ENCODE data around the gene KCNH3. TPM values are rescaled to one million over a fixed set of nuclear protein-coding genes. Genes with fewer than 3 reads are reported as not detected.

Gene KCNH3
- total and polyA plus RNA-seq, 7 experiments from 2014 or later = 0.99 to 5.3 (median 3.8) TPM

- no peak for ATAC-seq
- Histone ChIP-seq H3K4me1 (ENCODE audit: control insufficient read depth in 2 of 2, insufficient read depth in 2 of 2, low read length in 2 of 2) (peaks cover 16 to 19% of the 10 kb centered on the region in 2 donors), H3K27me3 (ENCODE audit: control insufficient read depth in 2 of 2, insufficient read depth in 2 of 2, low read length in 2 of 2) (no peaks in the 10 kb centered on the region), H3K27ac (ENCODE audit: low read depth, low read length) (no peak overlapping the region), H3K36me3 (ENCODE audit: control insufficient read depth in 2 of 3, insufficient read depth in 3 of 3, low read length in 3 of 3) (peaks cover 22 to 93% (median 42%) of the 10 kb centered on the region in 3 experiments), H3K4me3 (ENCODE audit: low read length) (no peak overlapping the region), H3K9me3 (ENCODE audit: control insufficient read depth in 2 of 3, low read length in 3 of 3) (no peaks in the 10 kb centered on the region)
- Mint-ChIP-seq H3K9me3 (no peaks in the 10 kb centered on the region), H3K4me3 (peak overlapping the region in 1 of 10 donors; percentile 4), H3K4me1 (peaks cover 21 to 30% (median 25%) of the 10 kb centered on the region in 7 donors), H3K36me3 (peaks cover 11 to 38% (median 14%) of the 10 kb centered on the region in 5 donors), H3K27me3 (no peaks in the 10 kb centered on the region), H3K27ac (no peak overlapping the region)
- DNase-seq = no peak
- ChIA-PET POLR2A (no interaction called here), CTCF (interaction anchor here (1.4 kb wide), 1 partner anchor 47 kb away, joined by 5 read pairs; no protein-coding TSS in a partner anchor)
- intact Hi-C loops (cut with micrococcal nuclease) = no loop called here
Observed at GRCh38 chr12:49560695-49561094, 21.9 kb downstream of the KCNH3 start.

- Mint-ChIP-seq H3K27me3 (no peaks in the 10 kb centered on the region), H3K4me3 (peak overlapping the region in 1 of 10 donors; percentile 2), H3K36me3 (peaks cover 8 to 38% (median 14%) of the 10 kb centered on the region in 5 donors), H3K9me3 (no peaks in the 10 kb centered on the region), H3K27ac (peak overlapping the region in 2 of 9 donors; percentile 8 to 32), H3K4me1 (peaks cover 20 to 46% (median 36%) of the 10 kb centered on the region in 7 donors)
- Histone ChIP-seq H3K9me3 (ENCODE audit: control insufficient read depth in 2 of 3, low read length in 3 of 3) (no peaks in the 10 kb centered on the region), H3K4me1 (ENCODE audit: control insufficient read depth in 2 of 2, insufficient read depth in 2 of 2, low read length in 2 of 2) (peaks cover 26 to 35% of the 10 kb centered on the region in 2 donors), H3K27ac (ENCODE audit: low read depth, low read length) (no peak overlapping the region), H3K36me3 (ENCODE audit: control insufficient read depth in 2 of 3, insufficient read depth in 3 of 3, low read length in 3 of 3) (peaks cover 22 to 78% (median 42%) of the 10 kb centered on the region in 3 experiments), H3K27me3 (ENCODE audit: control insufficient read depth in 2 of 2, insufficient read depth in 2 of 2, low read length in 2 of 2) (no peaks in the 10 kb centered on the region), H3K4me3 (ENCODE audit: low read length) (no peak overlapping the region)
- intact Hi-C loops (cut with micrococcal nuclease) = no loop called here
- CTCF ChIA-PET = interaction anchor here (0.6 kb wide), 1 partner anchor 204 kb away, joined by 3 read pairs; no protein-coding TSS in a partner anchor
- DNase-seq (no peak), ATAC-seq (no peak)
- POLR2A ChIA-PET = interaction anchor here (1.2 to 1.5 kb wide), 2 partner anchors 8 to 9 kb away, joined by 3 to 8 read pairs; no protein-coding TSS in a partner anchor
Observed at GRCh38 chr12:49562233-49562632, 23.4 kb downstream of the KCNH3 start.

DNA sequence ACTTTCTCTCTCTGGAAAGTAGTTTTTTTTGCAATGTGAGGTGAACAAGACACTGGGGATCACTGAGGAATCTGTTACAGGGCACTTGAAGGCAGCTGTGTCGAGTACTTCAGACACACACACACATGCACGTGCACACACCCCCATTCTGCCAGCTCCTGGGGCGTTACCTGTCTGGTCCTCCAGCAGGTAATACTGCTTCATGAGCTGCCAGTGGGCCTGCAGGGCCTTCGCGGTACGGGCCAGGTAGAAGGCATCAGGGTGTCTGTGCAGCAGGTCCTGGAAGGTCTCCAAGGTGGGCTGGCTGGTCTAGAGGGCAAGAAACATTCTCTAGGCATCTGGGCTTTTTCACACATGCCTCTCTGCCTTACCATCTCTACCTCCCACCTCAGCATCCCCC, 24.0 kb downstream of the KCNH3 start:
- ATAC-seq (no peak), DNase-seq (no peak)
- peaks cover 0 to 2% (median 0%) of the 10 kb centered on the region in 5 donors for H3K27me3 Mint-ChIP-seq
- H3K27ac ChIP-seq (ENCODE audit: low read depth, low read length) = no peak overlapping the region
- H3K4me1 ChIP-seq (ENCODE audit: control insufficient read depth in 2 of 2, insufficient read depth in 2 of 2, low read length in 2 of 2) = peaks cover 28 to 37% of the 10 kb centered on the region in 2 donors
- no peak overlapping the region for H3K4me3 ChIP-seq (ENCODE audit: low read length)
- H3K36me3 Mint-ChIP-seq = peaks cover 8 to 38% (median 14%) of the 10 kb centered on the region in 5 donors
- no peaks in the 10 kb centered on the region for H3K9me3 ChIP-seq (ENCODE audit: control insufficient read depth in 2 of 3, low read length in 3 of 3)
- CTCF ChIA-PET = no interaction called here
- H3K9me3 Mint-ChIP-seq = no peaks in the 10 kb centered on the region
- POLR2A ChIA-PET = interaction anchor here (1.2 to 1.5 kb wide), 2 partner anchors 8 to 9 kb away, joined by 3 to 8 read pairs; no protein-coding TSS in a partner anchor
- intact Hi-C loops (cut with micrococcal nuclease) = no loop called here
- H3K4me3 Mint-ChIP-seq = no peak overlapping the region
- peaks cover 22 to 73% (median 42%) of the 10 kb centered on the region in 3 experiments for H3K36me3 ChIP-seq (ENCODE audit: control insufficient read depth in 2 of 3, insufficient read depth in 3 of 3, low read length in 3 of 3)
- H3K4me1 Mint-ChIP-seq = peaks cover 25 to 52% (median 42%) of the 10 kb centered on the region in 7 donors
- H3K27me3 ChIP-seq (ENCODE audit: control insufficient read depth in 2 of 2, insufficient read depth in 2 of 2, low read length in 2 of 2) = no peaks in the 10 kb centered on the region
- H3K27ac Mint-ChIP-seq = peak overlapping the region in 1 of 9 donors; percentile 59

- no peak overlapping the region for H3K27ac ChIP-seq (ENCODE audit: low read depth, low read length)
- H3K9me3 ChIP-seq (ENCODE audit: control insufficient read depth in 2 of 3, low read length in 3 of 3) = no peaks in the 10 kb centered on the region
- CTCF ChIA-PET = interaction anchor here (1.2 kb wide), 1 partner anchor 25 kb away, joined by 5 read pairs; no protein-coding TSS in a partner anchor
- Mint-ChIP-seq H3K27me3 (peaks cover 0 to 3% (median 0%) of the 10 kb centered on the region in 5 donors), H3K27ac (peak overlapping the region in 7 of 9 donors; percentile 8 to 69 (median 58)), H3K9me3 (no peaks in the 10 kb centered on the region), H3K4me1 (peaks cover 31 to 63% (median 53%) of the 10 kb centered on the region in 7 donors), H3K36me3 (peaks cover 8 to 31% (median 16%) of the 10 kb centered on the region in 5 donors), H3K4me3 (peak overlapping the region in 6 of 10 donors; percentile 23 to 94 (median 43))
- intact Hi-C loops (cut with micrococcal nuclease) = no loop called here
- ATAC-seq (no peak), DNase-seq (no peak)
- no peaks in the 10 kb centered on the region for H3K27me3 ChIP-seq (ENCODE audit: control insufficient read depth in 2 of 2, insufficient read depth in 2 of 2, low read length in 2 of 2)
- POLR2A ChIA-PET = interaction anchor here (0.9 to 1.0 kb wide), 3 partner anchors 24 to 241 kb away, joined by 3 to 4 read pairs (median 3); partner anchors contain the start of genes SPATS2 and TROAP
- peaks cover 33 to 42% of the 10 kb centered on the region in 2 donors for H3K4me1 ChIP-seq (ENCODE audit: control insufficient read depth in 2 of 2, insufficient read depth in 2 of 2, low read length in 2 of 2)
- no peak overlapping the region for H3K4me3 ChIP-seq (ENCODE audit: low read length)
- H3K36me3 ChIP-seq (ENCODE audit: control insufficient read depth in 2 of 3, insufficient read depth in 3 of 3, low read length in 3 of 3) = peaks cover 16 to 68% (median 42%) of the 10 kb centered on the region in 3 experiments
Observed at GRCh38 chr12:49563951-49564685, 25.3 kb downstream of the KCNH3 start.

- H3K27me3 Mint-ChIP-seq = peaks cover 0 to 3% (median 0%) of the 10 kb centered on the region in 5 donors
- intact Hi-C loops (cut with micrococcal nuclease) = loop anchor here (1.0 to 5.0 kb wide), 6 partner anchors 12 to 547 kb away; partner anchors contain the start of genes BCDIN3D (in 1 of the 2), COX14 (in 1 of the 2), FMNL3 (in 1 of the 2) and SPATS2 (in 1 of the 2)
- ChIA-PET POLR2A (interaction anchor here (0.6 kb wide), 1 partner anchor 27 kb away, joined by 3 read pairs; no protein-coding TSS in a partner anchor), CTCF (interaction anchor here (0.8 to 1.2 kb wide), 2 partner anchors 25 to 58 kb away, joined by 3 to 5 read pairs; partner anchors contain the start of gene PRPF40B)
- peaks cover 31 to 63% (median 53%) of the 10 kb centered on the region in 7 donors for H3K4me1 Mint-ChIP-seq
- peaks cover 16 to 60% (median 38%) of the 10 kb centered on the region in 3 experiments for H3K36me3 ChIP-seq (ENCODE audit: control insufficient read depth in 2 of 3, insufficient read depth in 3 of 3, low read length in 3 of 3)
- H3K4me1 ChIP-seq (ENCODE audit: control insufficient read depth in 2 of 2, insufficient read depth in 2 of 2, low read length in 2 of 2) = peaks cover 33 to 42% of the 10 kb centered on the region in 2 donors
- DNase-seq (no peak), ATAC-seq (no peak)
- H3K9me3 ChIP-seq (ENCODE audit: control insufficient read depth in 2 of 3, low read length in 3 of 3) = no peaks in the 10 kb centered on the region
- peak overlapping the region; percentile 21 to 94 (median 42) for H3K4me3 Mint-ChIP-seq
- H3K27ac ChIP-seq (ENCODE audit: low read depth, low read length) = no peak overlapping the region
- H3K27ac Mint-ChIP-seq = peak overlapping the region in 6 of 9 donors; percentile 28 to 73 (median 46)
- H3K4me3 ChIP-seq (ENCODE audit: low read length) = no peak overlapping the region
- H3K9me3 Mint-ChIP-seq = no peaks in the 10 kb centered on the region
- no peaks in the 10 kb centered on the region for H3K27me3 ChIP-seq (ENCODE audit: control insufficient read depth in 2 of 2, insufficient read depth in 2 of 2, low read length in 2 of 2)
- H3K36me3 Mint-ChIP-seq = peaks cover 8 to 27% (median 16%) of the 10 kb centered on the region in 5 donors
Observed at GRCh38 chr12:49564686-49565405, 26.0 kb downstream of the KCNH3 start.

Data from naive thymus-derived CD4-positive, alpha-beta T cell (primary cell).